Ectodermal cell (in vitro differentiated cells): Measurements from ENCODE around the gene RABEP1.

Experiments used
- H3K27ac ChIP-seq: 2 replicates; pipeline ENCODE4 v1.7.0; 2013; ENCODE audit warnings: mild to moderate bottlenecking, low read depth, low read length; ENCODE audit not compliant: insufficient read depth, poor library complexity, severe bottlenecking
- H3K27me3 ChIP-seq: 2 replicates; pipeline ENCODE4 v1.7.0; 2013; ENCODE audit warnings: mild to moderate bottlenecking, low read length; ENCODE audit not compliant: insufficient read depth, control insufficient read depth, poor library complexity, severe bottlenecking
- H3K36me3 ChIP-seq: one replicate; pipeline ENCODE4 v1.7.0; 2013; ENCODE audit warnings: low read length; ENCODE audit not compliant: control insufficient read depth, insufficient read depth
- H3K4me1 ChIP-seq: one replicate; pipeline ENCODE4 v1.7.0; 2013; ENCODE audit warnings: low read length; ENCODE audit not compliant: control insufficient read depth, insufficient read depth
- H3K4me3 ChIP-seq: 2 replicates; pipeline ENCODE4 v1.7.0; 2013; ENCODE audit warnings: low read depth, low read length, control low read depth; ENCODE audit not compliant: insufficient read depth
- H3K9me3 ChIP-seq: 2 replicates; pipeline ENCODE4 v1.7.0; 2013; ENCODE audit warnings: mild to moderate bottlenecking, low read length, moderate library complexity; ENCODE audit not compliant: control insufficient read depth
- WGBS, 2 experiments: methylation state at CpG; one replicate each; pipeline ENCODE4 v1.1.7; 2013; ENCODE audit warnings: missing lambda C conversion rate in 2 of 2; 5-methylcytosine and 5-hydroxymethylcytosine counted together

RABEP1 gene

GRCh38 chr17:5309851-5310250 lies 27.8 kb downstream of the RABEP1 start:
- peaks cover 9% of the 10 kb centered on the region for H3K36me3 ChIP-seq

GRCh38 chr17:5325851-5326250 lies 43.8 kb downstream of the RABEP1 start:
- Histone ChIP-seq H3K36me3 (peaks cover 6% of the 10 kb centered on the region), H3K27ac (no peak overlapping the region), H3K4me1 (no peaks in the 10 kb centered on the region), H3K27me3 (no peaks in the 10 kb centered on the region), H3K9me3 (no peaks in the 10 kb centered on the region), H3K4me3 (no peak overlapping the region)
- WGBS, 2 experiments, result 96 to 98% methylated on average over 4 of the region's 4 CpGs

More at GRCh38 chr17:5309851-5310250, 27.8 kb downstream of the RABEP1 start:
- Histone ChIP-seq H3K9me3 (no peaks in the 10 kb centered on the region), H3K4me3 (no peak overlapping the region), H3K27ac (no peak overlapping the region), H3K27me3 (no peaks in the 10 kb centered on the region), H3K4me1 (no peaks in the 10 kb centered on the region)

DNA sequence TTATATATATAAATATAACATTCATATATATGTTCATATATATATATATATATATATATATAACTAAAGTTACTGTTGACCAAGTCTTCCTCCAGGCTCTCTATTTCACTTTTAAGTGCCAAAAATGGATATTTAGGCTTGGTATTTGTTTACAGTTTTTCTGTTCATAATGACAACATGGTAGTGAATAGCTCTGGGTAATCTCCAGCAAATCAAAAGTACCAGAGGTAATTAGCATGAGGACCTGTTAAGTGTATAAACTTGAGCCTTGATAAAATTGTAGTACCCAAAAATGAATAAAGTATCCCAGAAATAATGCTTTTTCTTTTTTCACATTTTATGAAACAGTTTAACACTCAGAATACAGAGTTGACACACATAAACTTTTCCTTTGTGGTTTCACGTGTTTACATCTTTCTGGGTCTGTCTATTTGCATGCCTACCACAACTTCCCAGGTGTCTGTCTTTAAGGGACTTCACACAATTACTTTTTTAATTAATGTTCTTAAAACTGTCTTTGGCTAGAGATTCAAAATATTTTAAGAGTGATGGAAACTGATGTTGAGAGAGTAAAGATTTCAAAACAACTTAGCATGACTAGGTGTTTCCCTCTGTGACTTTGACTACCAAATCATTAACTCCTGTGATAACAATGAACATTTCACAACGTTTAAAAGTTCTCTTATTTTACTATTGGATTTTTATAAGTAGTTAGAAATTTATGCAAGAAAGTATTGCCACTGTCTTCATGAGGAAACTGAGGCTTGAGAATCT lies 47.9 kb downstream of the RABEP1 start:
- Histone ChIP-seq H3K4me3 (no peak overlapping the region), H3K9me3 (no peaks in the 10 kb centered on the region), H3K4me1 (no peaks in the 10 kb centered on the region), H3K27ac (no peak overlapping the region), H3K36me3 (no peaks in the 10 kb centered on the region), H3K27me3 (no peaks in the 10 kb centered on the region)
- WGBS, 2 experiments, result 95 to 99% methylated on average over 1 to 2 of the region's 2 CpGs

DNA sequence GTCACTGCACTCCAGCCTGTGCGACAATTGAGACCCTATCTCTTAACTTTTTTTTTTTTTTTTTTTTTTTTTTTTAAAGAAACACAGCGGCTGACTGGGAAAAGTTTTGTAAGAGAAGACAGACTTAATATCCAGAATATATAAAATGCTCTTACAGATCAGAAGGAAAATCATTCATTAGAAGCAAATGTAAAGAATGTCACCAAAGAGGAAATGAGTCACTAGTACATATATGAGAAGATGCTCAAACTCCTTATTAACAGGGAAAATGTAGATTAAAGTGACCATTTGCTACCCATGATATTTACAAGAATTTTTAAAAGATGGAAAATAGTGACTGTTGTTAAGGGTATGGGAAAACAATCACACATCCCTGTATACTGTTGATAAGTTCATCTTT lies 48.9 kb downstream of the RABEP1 start:
- Histone ChIP-seq H3K4me3 (no peak overlapping the region), H3K4me1 (no peaks in the 10 kb centered on the region), H3K9me3 (no peaks in the 10 kb centered on the region), H3K36me3 (no peaks in the 10 kb centered on the region), H3K27me3 (no peaks in the 10 kb centered on the region), H3K27ac (no peak overlapping the region)
- no CpG with 5 or more reads among the region's 2 CpGs for WGBS, 2 experiments

DNA sequence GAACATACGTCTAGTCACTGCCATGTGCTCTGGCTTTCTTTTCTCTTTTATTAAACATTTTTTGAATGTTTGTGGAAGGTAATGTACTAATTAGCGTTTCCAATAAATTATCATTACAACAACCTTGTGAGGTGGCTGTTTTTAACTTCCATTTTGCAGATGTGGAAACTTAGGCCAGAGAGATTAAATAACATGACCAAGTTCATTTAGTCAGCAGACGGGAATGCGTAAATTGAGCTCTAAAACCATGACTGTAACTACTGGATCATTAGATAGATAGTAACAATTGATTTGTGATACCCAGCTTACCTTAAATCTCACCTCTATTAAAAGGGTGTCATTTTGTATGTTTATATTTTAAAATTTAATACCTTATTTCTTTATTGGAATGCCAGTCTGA lies 49.4 kb downstream of the RABEP1 start:
- H3K27ac ChIP-seq, result no peak overlapping the region
- H3K9me3 ChIP-seq, result no peaks in the 10 kb centered on the region
- H3K4me1 ChIP-seq, result no peaks in the 10 kb centered on the region
- 94 to 96% methylated on average over 3 of the region's 4 CpGs for WGBS, 2 experiments
- H3K27me3 ChIP-seq, result no peaks in the 10 kb centered on the region
- H3K36me3 ChIP-seq, result no peaks in the 10 kb centered on the region
- H3K4me3 ChIP-seq, result no peak overlapping the region

DNA sequence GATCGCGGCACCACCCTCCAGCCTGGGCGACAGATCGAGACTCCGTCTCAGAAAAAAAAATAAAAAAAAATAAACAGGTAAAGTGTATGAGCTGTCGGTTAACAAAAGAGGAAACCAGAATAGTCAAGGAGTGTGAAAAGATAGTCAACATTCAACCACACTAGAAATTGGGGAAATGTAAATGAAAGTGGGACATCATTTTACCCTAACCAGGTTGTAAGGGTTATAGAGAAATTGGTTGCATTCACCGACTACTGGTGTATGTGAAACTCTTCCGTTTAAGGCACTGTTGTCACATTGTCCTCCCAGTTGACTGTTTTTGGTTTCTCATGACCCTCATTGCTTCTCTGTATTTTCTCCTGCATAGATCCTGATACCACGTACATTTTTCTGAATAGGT lies 62.8 kb downstream of the RABEP1 start:
- 94 to 96% methylated on average over 9 of the region's 9 CpGs for WGBS, 2 experiments
- Histone ChIP-seq H3K4me1 (no peaks in the 10 kb centered on the region), H3K9me3 (no peaks in the 10 kb centered on the region), H3K36me3 (peaks cover 6% of the 10 kb centered on the region), H3K27me3 (no peaks in the 10 kb centered on the region), H3K4me3 (no peak overlapping the region), H3K27ac (no peak overlapping the region)

DNA sequence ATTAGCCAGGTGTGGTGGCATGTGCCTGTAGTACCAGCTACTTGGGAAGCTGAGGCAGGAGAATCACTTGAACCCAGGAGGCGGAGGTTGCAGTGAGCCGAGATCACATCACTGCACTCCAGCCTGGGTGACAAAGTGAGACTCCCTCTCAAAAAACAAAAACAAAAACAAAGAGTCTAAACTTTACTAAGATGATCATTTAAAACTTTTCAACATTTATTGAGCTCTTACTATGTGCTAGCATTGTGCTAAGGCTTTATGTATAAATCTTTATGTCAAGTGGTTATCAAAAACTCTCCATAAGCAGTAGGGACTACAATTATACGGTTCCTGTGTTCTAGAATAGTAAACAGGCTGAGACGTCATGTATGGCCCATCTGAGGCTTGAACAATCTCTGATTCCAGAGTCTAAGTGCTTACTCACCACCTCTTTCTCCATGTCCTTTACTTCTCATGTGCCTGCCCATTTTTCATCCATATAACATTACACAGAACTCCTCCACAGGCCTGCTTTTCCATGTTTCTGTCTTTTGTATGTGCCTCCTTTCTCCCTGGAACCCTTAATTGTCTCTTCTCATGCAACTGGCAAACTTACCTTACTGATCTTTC lies 70.7 kb downstream of the RABEP1 start:
- Histone ChIP-seq H3K9me3 (no peaks in the 10 kb centered on the region), H3K27ac (no peak overlapping the region), H3K4me3 (no peak overlapping the region), H3K27me3 (no peaks in the 10 kb centered on the region), H3K36me3 (peaks cover 15% of the 10 kb centered on the region), H3K4me1 (no peaks in the 10 kb centered on the region)
- WGBS, 2 experiments, result 93% methylated on average over 4 of the region's 4 CpGs

- no peaks in the 10 kb centered on the region for H3K4me1 ChIP-seq
- H3K9me3 ChIP-seq, result no peaks in the 10 kb centered on the region
- H3K27me3 ChIP-seq, result no peaks in the 10 kb centered on the region
- no peak overlapping the region for H3K27ac ChIP-seq
- 95 to 100% methylated on average over 1 to 2 of the region's 2 CpGs for WGBS, 2 experiments
- H3K4me3 ChIP-seq, result no peak overlapping the region
- H3K36me3 ChIP-seq, result peaks cover 8% of the 10 kb centered on the region
These were observed 72.2 kb downstream of the RABEP1 start for GRCh38 chr17:5354310-5354709.

- Histone ChIP-seq H3K27me3 (no peaks in the 10 kb centered on the region), H3K4me3 (no peak overlapping the region), H3K27ac (no peak overlapping the region), H3K36me3 (peaks cover 8% of the 10 kb centered on the region), H3K4me1 (no peaks in the 10 kb centered on the region), H3K9me3 (no peaks in the 10 kb centered on the region)
- WGBS, 2 experiments, result 96 to 97% methylated on average over 2 of the region's 2 CpGs
These were observed 72.9 kb downstream of the RABEP1 start for GRCh38 chr17:5354886-5355415.

DNA sequence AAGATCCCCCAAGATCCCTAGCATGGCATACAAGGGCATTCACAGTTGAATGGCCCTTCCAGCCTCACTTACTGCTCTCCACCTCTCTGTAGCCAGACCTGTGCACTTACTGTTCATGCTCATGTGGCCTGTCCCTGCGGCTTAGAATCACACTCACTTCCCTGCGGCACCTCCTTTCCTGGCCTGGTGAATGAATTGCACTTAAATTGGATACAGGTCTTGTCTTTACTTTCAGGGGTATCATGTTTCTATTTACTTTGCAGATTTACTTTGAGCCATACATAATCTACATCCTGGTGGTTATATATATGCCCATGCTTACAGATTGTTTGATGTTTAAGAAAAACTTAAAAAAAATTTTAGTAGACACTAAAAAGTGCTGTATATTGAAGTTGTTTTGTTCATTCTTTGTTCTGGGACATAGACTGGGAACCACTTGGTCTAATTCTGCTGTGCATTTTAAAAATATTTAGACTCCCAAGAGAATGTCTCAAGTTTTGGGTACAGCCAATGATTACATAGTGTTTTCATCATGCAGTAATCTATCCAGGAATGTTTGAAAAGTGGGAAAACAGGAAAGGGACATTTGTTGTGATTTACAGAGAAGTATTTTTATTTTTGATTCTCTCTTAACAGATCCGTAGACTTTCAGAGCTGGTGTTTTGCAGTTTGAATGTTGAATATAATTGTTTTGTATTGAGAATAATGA lies 73.5 kb downstream of the RABEP1 start:
- Histone ChIP-seq H3K27me3 (no peaks in the 10 kb centered on the region), H3K9me3 (no peaks in the 10 kb centered on the region), H3K36me3 (peaks cover 9% of the 10 kb centered on the region), H3K27ac (no peak overlapping the region), H3K4me1 (no peaks in the 10 kb centered on the region), H3K4me3 (no peak overlapping the region)
- WGBS, 2 experiments, result 79 to 94% methylated on average over 3 of the region's 3 CpGs
